ENCODE data around the gene PAK5. TPM values are rescaled to one million over a fixed set of nuclear protein-coding genes. Genes with fewer than 3 reads are reported as not detected.

PAK5 gene
- total RNA-seq, 5 donors from 2014 or later (not counting 1 experiment from before 2014, with no cell fraction given), result not detected

- H3K4me3 Mint-ChIP-seq, result no peak overlapping the region
- H3K36me3 ChIP-seq (ENCODE audit: control insufficient read depth in 2 of 2, extremely low read depth in 1 of 2, insufficient read depth in 1 of 2, low read length in 1 of 2), result no peaks in the 10 kb centered on the region
- no peaks in the 10 kb centered on the region for H3K9me3 ChIP-seq
- H3K4me1 Mint-ChIP-seq, result no peaks in the 10 kb centered on the region
- CTCF ChIA-PET, result interaction anchor here in 1 of 2 donors (0.6 kb wide), 2 partner anchors 15 to 165 kb away, joined by 3 to 7 read pairs; no protein-coding TSS in a partner anchor
- ATAC-seq (replicated peaks in 1 of 4) (no peak), DNase-seq (no peak)
- peaks cover 0 to 15% of the 10 kb centered on the region in 2 donors for H3K27me3 Mint-ChIP-seq
- no peak overlapping the region for H3K27ac Mint-ChIP-seq
- H3K27ac ChIP-seq (ENCODE audit: low read length), result no peak overlapping the region
- no peaks in the 10 kb centered on the region for H3K4me1 ChIP-seq (ENCODE audit: control insufficient read depth in 1 of 2, extremely low read depth in 1 of 2, insufficient read depth in 2 of 2, low read length in 2 of 2)
- 81% methylated on average over 2 of the region's 3 CpGs for WGBS (ENCODE audit: insufficient coverage)
- H3K36me3 Mint-ChIP-seq, result no peaks in the 10 kb centered on the region
- no peaks in the 10 kb centered on the region for H3K9me3 Mint-ChIP-seq
- no peak overlapping the region for H3K4me3 ChIP-seq (ENCODE audit: control insufficient read depth in 1 of 2, extremely low read depth in 1 of 2, low read length in 1 of 2)
- H3K27me3 ChIP-seq (replicated peaks in 1 of 2; ENCODE audit: control insufficient read depth in 2 of 2, extremely low read depth in 1 of 2, insufficient read depth in 2 of 2, low read length in 1 of 2), result no peaks in the 10 kb centered on the region
- POLR2A ChIA-PET, result no interaction called here
These were observed 267.1 kb downstream of the PAK5 start for GRCh38 chr20:9571783-9572182.

GRCh38 chr20:9570612-9571011, 268.3 kb downstream of the PAK5 start:
- H3K4me1 Mint-ChIP-seq, result no peaks in the 10 kb centered on the region
- H3K4me3 Mint-ChIP-seq, result no peak overlapping the region
- Histone ChIP-seq H3K4me1 (ENCODE audit: control insufficient read depth in 1 of 2, extremely low read depth in 1 of 2, insufficient read depth in 2 of 2, low read length in 2 of 2) (no peaks in the 10 kb centered on the region), H3K4me3 (ENCODE audit: control insufficient read depth in 1 of 2, extremely low read depth in 1 of 2, low read length in 1 of 2) (no peak overlapping the region), H3K27ac (ENCODE audit: low read length) (no peak overlapping the region), H3K36me3 (ENCODE audit: control insufficient read depth in 2 of 2, extremely low read depth in 1 of 2, insufficient read depth in 1 of 2, low read length in 1 of 2) (no peaks in the 10 kb centered on the region), H3K9me3 (no peaks in the 10 kb centered on the region), H3K27me3 (replicated peaks in 1 of 2; ENCODE audit: control insufficient read depth in 2 of 2, extremely low read depth in 1 of 2, insufficient read depth in 2 of 2, low read length in 1 of 2) (no peaks in the 10 kb centered on the region)
- DNase-seq, result no peak
- ChIA-PET POLR2A (no interaction called here), CTCF (no interaction called here)
- WGBS (ENCODE audit: insufficient coverage), result no CpG with 5 or more reads among the region's 2 CpGs
- peaks cover 0 to 19% of the 10 kb centered on the region in 2 donors for H3K27me3 Mint-ChIP-seq
- H3K27ac Mint-ChIP-seq, result no peak overlapping the region
- H3K36me3 Mint-ChIP-seq, result no peaks in the 10 kb centered on the region
- ATAC-seq (replicated peaks in 1 of 4), result no peak
- H3K9me3 Mint-ChIP-seq, result peaks cover 0 to 6% (median 0%) of the 10 kb centered on the region in 3 donors

DNA sequence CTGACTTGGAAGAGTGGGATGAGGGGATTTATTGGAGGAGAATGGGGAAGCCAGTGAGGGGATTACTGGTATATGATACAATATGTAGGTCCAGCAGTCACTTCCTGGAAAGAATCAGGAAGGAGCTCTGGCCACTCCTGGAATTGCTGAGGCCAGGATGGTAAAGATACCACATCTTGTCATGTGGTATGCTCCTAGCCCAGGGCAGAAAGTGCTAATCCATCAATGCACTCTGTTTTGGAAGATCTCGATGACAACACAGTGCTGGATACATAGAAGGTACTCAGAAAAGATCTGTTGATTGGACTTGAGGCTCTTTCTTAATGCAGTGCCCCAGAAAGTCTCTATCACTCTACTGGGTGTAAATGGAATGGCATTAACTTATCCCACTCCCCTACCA, 271.9 kb downstream of the PAK5 start:
- Mint-ChIP-seq H3K27me3 (peaks cover 0 to 3% of the 10 kb centered on the region in 2 donors), H3K27ac (no peak overlapping the region), H3K4me3 (no peak overlapping the region), H3K36me3 (no peaks in the 10 kb centered on the region), H3K4me1 (no peaks in the 10 kb centered on the region), H3K9me3 (peaks cover 0 to 6% (median 0%) of the 10 kb centered on the region in 3 donors)
- Histone ChIP-seq H3K4me1 (ENCODE audit: control insufficient read depth in 1 of 2, extremely low read depth in 1 of 2, insufficient read depth in 2 of 2, low read length in 2 of 2) (no peaks in the 10 kb centered on the region), H3K27me3 (replicated peaks in 1 of 2; ENCODE audit: control insufficient read depth in 2 of 2, extremely low read depth in 1 of 2, insufficient read depth in 2 of 2, low read length in 1 of 2) (no peaks in the 10 kb centered on the region), H3K36me3 (ENCODE audit: control insufficient read depth in 2 of 2, extremely low read depth in 1 of 2, insufficient read depth in 1 of 2, low read length in 1 of 2) (no peaks in the 10 kb centered on the region), H3K27ac (ENCODE audit: low read length) (no peak overlapping the region), H3K9me3 (no peaks in the 10 kb centered on the region), H3K4me3 (ENCODE audit: control insufficient read depth in 1 of 2, extremely low read depth in 1 of 2, low read length in 1 of 2) (no peak overlapping the region)
- WGBS (ENCODE audit: insufficient coverage), result no CpG with 5 or more reads among the region's 1 CpG
- no peak for DNase-seq
- ChIA-PET CTCF (no interaction called here), POLR2A (no interaction called here)
- ATAC-seq (replicated peaks in 1 of 4), result no peak

DNA sequence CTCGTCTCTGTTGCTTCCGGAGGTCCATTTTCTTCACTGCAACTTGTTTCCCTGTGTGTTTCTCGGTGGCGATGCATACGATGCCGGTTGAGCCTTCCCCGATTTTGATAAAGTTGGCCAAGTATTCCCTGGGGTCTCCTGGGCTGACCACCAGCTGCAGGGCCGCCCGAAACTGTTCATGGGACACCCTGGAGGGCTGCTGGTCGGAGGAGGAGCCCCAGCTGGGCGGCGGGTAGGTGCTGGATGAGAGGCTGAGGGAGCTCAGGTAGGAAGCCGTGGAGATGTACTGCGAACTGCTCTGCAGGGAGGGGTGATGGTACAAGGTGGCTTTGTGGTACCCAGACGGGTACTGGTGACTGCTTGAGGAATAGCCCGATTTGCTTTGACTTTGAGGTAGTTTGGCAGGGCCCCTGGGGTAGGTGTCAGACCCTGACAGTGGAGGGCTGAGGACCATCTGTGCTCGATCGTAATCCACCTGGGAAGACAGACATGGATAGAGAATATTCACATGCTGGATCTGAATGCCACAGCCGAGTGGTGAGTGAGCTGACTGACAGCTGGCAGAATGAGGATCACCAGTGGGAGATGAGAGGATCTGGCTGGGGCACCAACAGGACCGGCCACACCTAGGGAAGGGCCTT, 272.8 kb downstream of the PAK5 start:
- Mint-ChIP-seq H3K9me3 (peaks cover 0 to 6% (median 0%) of the 10 kb centered on the region in 3 donors), H3K27ac (no peak overlapping the region), H3K36me3 (no peaks in the 10 kb centered on the region), H3K4me3 (no peak overlapping the region), H3K4me1 (no peaks in the 10 kb centered on the region), H3K27me3 (peaks cover 0 to 3% of the 10 kb centered on the region in 2 donors)
- H3K27ac ChIP-seq (ENCODE audit: low read length), result no peak overlapping the region
- no peaks in the 10 kb centered on the region for H3K4me1 ChIP-seq (ENCODE audit: control insufficient read depth in 1 of 2, extremely low read depth in 1 of 2, insufficient read depth in 2 of 2, low read length in 2 of 2)
- POLR2A ChIA-PET, result no interaction called here
- H3K27me3 ChIP-seq (replicated peaks in 1 of 2; ENCODE audit: control insufficient read depth in 2 of 2, extremely low read depth in 1 of 2, insufficient read depth in 2 of 2, low read length in 1 of 2), result no peaks in the 10 kb centered on the region
- DNase-seq (no peak), ATAC-seq (replicated peaks in 1 of 4) (no peak)
- CTCF ChIA-PET, result no interaction called here
- no peaks in the 10 kb centered on the region for H3K36me3 ChIP-seq (ENCODE audit: control insufficient read depth in 2 of 2, extremely low read depth in 1 of 2, insufficient read depth in 1 of 2, low read length in 1 of 2)
- H3K9me3 ChIP-seq, result no peaks in the 10 kb centered on the region
- 84% methylated on average over 17 of the region's 20 CpGs for WGBS (ENCODE audit: insufficient coverage)
- H3K4me3 ChIP-seq (ENCODE audit: control insufficient read depth in 1 of 2, extremely low read depth in 1 of 2, low read length in 1 of 2), result no peak overlapping the region

DNA sequence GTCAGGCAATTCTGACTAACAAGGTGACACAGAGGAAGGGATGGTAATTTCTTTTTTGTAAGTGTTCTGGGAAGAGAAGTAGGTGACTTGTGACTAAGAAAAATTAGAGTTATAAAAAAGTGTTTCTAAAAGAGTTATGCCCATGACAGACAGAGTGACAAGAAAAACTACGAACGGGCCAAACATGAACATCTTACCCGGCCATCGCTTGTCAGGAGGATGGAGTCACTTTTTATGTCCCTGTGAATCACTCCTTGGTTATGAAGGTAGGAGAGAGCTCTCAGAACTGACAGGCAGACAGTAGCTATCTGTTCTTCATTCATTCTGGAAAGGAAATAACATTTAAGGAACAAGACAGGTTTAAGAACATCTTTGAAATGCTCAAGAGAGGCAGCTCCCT, 281.5 kb downstream of the PAK5 start:
- Histone ChIP-seq H3K9me3 (no peaks in the 10 kb centered on the region), H3K27me3 (replicated peaks in 1 of 2; ENCODE audit: control insufficient read depth in 2 of 2, extremely low read depth in 1 of 2, insufficient read depth in 2 of 2, low read length in 1 of 2) (no peaks in the 10 kb centered on the region), H3K36me3 (ENCODE audit: control insufficient read depth in 2 of 2, extremely low read depth in 1 of 2, insufficient read depth in 1 of 2, low read length in 1 of 2) (no peaks in the 10 kb centered on the region), H3K4me3 (ENCODE audit: control insufficient read depth in 1 of 2, extremely low read depth in 1 of 2, low read length in 1 of 2) (no peak overlapping the region), H3K27ac (ENCODE audit: low read length) (no peak overlapping the region), H3K4me1 (ENCODE audit: control insufficient read depth in 1 of 2, extremely low read depth in 1 of 2, insufficient read depth in 2 of 2, low read length in 2 of 2) (no peaks in the 10 kb centered on the region)
- ChIA-PET CTCF (interaction anchor here in 1 of 2 donors (0.5 kb wide), 1 partner anchor 52 kb away, joined by 3 read pairs; no protein-coding TSS in a partner anchor), POLR2A (no interaction called here)
- no peaks in the 10 kb centered on the region for H3K4me1 Mint-ChIP-seq
- peaks cover 0 to 8% (median 5%) of the 10 kb centered on the region in 3 donors for H3K9me3 Mint-ChIP-seq
- no peaks in the 10 kb centered on the region for H3K27me3 Mint-ChIP-seq
- no peak for ATAC-seq (replicated peaks in 1 of 4)
- no peak for DNase-seq
- H3K4me3 Mint-ChIP-seq, result no peak overlapping the region
- H3K36me3 Mint-ChIP-seq, result no peaks in the 10 kb centered on the region
- WGBS (ENCODE audit: insufficient coverage), result 93% methylated on average over 2 of the region's 4 CpGs
- H3K27ac Mint-ChIP-seq, result no peak overlapping the region

DNA sequence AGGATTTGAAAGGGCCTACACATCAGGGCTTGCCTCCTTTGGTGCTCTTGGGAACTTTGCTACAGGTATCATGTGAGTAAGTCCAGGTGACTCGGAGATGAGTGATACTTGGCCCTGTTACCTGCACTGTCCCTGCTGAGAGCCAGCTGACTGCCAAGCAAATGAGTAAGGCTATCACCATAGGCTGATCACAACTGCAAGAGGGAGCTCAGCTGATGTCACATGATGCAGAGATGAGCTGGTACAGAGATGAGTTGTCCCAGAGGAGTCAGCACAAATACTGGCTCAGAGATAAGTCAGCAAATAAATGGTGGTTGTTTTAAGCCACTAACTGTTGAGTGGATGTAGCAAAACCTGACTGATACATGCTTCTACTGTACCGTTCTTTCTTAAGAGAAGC, 283.1 kb downstream of the PAK5 start:
- Mint-ChIP-seq H3K27me3 (no peaks in the 10 kb centered on the region), H3K9me3 (peaks cover 0 to 8% (median 5%) of the 10 kb centered on the region in 3 donors), H3K36me3 (no peaks in the 10 kb centered on the region), H3K27ac (no peak overlapping the region), H3K4me3 (no peak overlapping the region), H3K4me1 (no peaks in the 10 kb centered on the region)
- Histone ChIP-seq H3K4me1 (ENCODE audit: control insufficient read depth in 1 of 2, extremely low read depth in 1 of 2, insufficient read depth in 2 of 2, low read length in 2 of 2) (no peaks in the 10 kb centered on the region), H3K36me3 (ENCODE audit: control insufficient read depth in 2 of 2, extremely low read depth in 1 of 2, insufficient read depth in 1 of 2, low read length in 1 of 2) (no peaks in the 10 kb centered on the region), H3K4me3 (ENCODE audit: control insufficient read depth in 1 of 2, extremely low read depth in 1 of 2, low read length in 1 of 2) (no peak overlapping the region), H3K27ac (ENCODE audit: low read length) (no peak overlapping the region), H3K27me3 (replicated peaks in 1 of 2; ENCODE audit: control insufficient read depth in 2 of 2, extremely low read depth in 1 of 2, insufficient read depth in 2 of 2, low read length in 1 of 2) (no peaks in the 10 kb centered on the region), H3K9me3 (no peaks in the 10 kb centered on the region)
- no peak for ATAC-seq (replicated peaks in 1 of 4)
- ChIA-PET POLR2A (no interaction called here), CTCF (no interaction called here)
- no peak for DNase-seq
- 57% methylated on average over 1 of the region's 2 CpGs for WGBS (ENCODE audit: insufficient coverage)
